Measurements from ENCODE around the gene TRAK2.
"Not testable (repeated sequence)": the region's sequence is repeated elsewhere in the genome, so short reads cannot be mapped to it uniquely, and the experiment has no call there.

Gene TRAK2

GRCh38 chr2:201451292-201452057 is at the start of gene TRAK2, which contains the start of gene STRADB:
TSS of gene TRAK2 (minus strand) at chr2:201451458. CDS start at chr2:201420507, 30,951 bp downstream.
TSS of gene STRADB (plus strand) at chr2:201451740. CDS start at chr2:201454841, 3,101 bp downstream.
- peak; percentile 20 for FAIRE-seq

DNA sequence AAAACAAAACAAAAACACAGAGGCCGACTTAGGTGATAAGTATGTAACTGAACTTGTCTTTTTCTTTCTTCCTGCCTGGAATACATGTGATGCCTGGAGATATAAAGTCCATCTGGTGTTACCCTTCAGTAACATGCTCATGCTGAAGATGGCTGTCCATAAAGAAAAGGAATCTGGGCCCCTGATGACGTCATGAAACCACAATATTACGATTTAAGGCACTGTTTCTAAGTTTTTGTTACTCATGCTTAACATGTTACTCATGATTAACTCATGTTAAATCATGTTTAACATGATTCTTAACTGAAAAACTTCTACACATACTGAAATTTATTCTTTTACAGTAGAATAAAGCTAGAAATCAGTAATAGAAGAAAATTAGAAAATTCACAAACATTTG is 49.3 kb upstream of the TRAK2 start:
- FAIRE-seq, result no peak

- FAIRE-seq, result no peak
Observed at GRCh38 chr2:201496785-201497184, 45.5 kb upstream of the TRAK2 start.

DNA sequence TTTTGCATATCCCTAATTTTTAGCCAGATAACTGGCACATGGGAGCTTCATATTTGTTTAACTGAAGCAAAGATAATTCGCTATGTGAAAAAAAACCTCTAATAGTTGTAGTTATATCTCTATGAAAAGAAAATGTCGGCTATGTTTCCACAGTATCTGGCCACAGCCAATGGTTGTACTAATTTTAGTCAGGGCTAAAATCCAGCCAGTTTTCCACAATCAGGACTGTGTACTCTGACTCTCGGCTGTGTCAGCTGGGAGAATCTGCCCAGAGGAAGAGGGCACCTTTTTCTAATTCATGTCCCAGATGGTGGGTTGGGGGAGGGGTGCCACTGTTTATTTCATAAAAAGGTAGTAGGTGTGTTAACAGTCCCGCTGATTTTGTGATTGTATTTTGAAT is 39.0 kb upstream of the TRAK2 start:
- FAIRE-seq, result no peak

GRCh38 chr2:201484805-201485204 is 33.5 kb upstream of the TRAK2 start:
- FAIRE-seq, result no peak

- not testable (repeated sequence) for FAIRE-seq
Observed at GRCh38 chr2:201483758-201484157, 32.5 kb upstream of the TRAK2 start.

- FAIRE-seq, result no peak
Observed at GRCh38 chr2:201483342-201483741, 32.1 kb upstream of the TRAK2 start.

DNA sequence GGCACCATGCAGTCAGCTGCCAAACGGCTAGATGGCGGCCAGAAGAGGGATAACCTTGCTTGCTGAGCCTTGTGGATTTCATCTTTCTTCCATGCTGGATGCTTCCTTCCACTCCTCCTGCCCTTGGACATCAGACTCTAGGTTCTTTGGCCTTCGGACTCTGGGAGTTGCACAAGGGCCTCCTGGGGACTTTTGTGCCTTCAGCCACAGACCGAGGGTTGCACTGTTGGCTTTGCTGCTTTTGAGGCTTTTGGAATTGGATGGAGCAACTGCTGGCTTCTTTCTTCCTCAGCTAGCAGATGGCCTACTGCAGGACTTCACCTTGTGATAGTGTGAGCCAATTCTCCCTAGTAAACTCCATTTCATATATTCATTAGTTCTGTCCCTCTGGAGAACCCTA is 31.3 kb upstream of the TRAK2 start:
- FAIRE-seq, result no peak

GRCh38 chr2:201472411-201472810 is 21.2 kb upstream of the TRAK2 start:
- FAIRE-seq, result no peak

DNA sequence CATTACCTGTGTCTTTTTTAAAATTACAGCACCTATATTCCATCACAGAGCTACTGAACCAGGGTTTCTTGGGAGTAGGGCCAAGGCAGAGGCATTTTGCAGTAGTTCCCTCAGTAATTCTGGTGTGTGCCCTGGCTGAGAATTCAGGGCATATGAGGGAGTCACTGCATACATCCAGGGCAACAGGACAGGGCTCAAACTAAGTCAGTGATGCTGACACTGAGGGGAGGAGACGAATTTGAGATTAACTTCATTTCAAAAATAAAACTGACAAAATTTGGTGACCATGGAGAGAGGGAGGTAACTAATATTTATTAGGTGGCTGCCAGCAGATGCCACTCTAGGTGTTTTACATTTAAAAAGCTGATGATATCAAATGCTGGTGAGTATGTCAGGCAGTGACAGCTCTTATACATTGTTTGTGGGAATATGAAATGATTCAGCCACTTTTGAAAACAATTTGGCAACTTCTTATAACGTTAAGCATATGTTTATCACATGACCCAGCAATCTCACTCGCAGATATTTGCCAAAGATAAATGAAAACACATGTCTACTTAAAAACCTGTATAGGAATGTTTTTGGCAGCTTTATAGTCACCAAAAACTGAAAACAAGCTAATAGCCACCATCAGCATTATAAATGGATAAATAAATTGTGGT is 20.6 kb upstream of the TRAK2 start:
- no peak for FAIRE-seq

DNA sequence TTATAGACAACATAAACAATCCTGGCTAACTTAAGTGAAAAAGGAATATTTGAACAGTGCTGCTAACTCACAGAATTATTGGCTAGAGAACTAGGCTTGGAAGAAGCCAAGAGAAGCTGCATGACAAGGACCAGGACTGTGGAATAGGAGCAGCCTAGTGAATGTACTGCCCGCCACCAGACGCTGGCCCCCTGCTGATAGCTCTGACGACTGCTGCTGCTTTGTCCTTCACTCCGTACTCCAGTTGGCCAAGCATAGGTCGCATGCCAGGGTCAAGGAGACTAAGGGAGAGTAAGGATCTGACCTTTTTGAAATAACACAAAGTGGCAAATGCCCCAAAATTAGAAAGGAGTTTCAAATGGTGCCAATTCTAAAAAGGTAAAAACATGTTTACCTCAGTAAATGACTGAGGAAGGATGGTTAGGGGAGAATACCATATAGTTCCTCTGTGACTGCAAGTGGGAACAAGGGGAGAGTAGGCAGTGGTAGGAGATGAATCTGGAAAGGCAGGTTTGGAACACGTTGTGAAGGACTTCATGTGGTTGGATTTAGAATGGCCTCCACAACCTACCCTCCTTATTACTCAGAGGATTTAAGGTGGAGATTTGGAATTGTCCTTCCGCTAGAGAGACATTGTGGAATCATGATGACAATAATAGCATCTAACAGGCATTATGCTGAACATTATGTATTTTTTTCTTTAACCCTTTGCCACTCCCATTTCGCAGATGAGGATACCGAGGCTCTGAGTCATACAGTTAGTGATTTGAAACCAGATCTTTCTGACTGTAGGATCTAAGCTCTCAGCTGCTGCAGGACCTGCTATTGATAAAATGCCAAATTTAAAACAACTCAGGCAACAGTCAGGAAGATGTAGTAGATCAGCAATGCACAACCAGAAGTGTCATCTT is 19.8 kb upstream of the TRAK2 start:
- FAIRE-seq, result no peak

DNA sequence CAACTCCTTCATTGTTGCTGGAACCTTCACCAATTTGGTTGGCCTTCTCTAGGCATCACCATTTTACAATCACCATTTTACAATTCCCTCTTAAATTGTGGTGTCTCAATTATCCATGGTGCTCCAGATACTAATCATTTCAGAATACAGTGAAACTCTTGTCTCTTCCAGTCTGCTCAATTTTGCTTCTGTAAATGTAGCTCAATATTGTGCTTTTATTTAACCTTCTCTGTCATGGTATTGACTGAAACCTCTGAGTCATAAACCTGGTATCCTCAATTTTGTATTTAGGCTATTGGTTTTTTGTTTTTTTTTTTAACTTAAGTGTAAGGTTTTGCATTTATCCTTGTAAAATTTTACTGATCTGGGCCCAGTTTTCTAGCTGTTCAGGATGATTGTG is 16.4 kb upstream of the TRAK2 start:
- FAIRE-seq, result no peak

- no peak for FAIRE-seq
Observed at GRCh38 chr2:201466050-201466675, 14.9 kb upstream of the TRAK2 start.

- FAIRE-seq, result no peak
Observed at GRCh38 chr2:201465524-201465971, 14.3 kb upstream of the TRAK2 start.

GRCh38 chr2:201464547-201464946 is 13.3 kb upstream of the TRAK2 start:
- no peak for FAIRE-seq

DNA sequence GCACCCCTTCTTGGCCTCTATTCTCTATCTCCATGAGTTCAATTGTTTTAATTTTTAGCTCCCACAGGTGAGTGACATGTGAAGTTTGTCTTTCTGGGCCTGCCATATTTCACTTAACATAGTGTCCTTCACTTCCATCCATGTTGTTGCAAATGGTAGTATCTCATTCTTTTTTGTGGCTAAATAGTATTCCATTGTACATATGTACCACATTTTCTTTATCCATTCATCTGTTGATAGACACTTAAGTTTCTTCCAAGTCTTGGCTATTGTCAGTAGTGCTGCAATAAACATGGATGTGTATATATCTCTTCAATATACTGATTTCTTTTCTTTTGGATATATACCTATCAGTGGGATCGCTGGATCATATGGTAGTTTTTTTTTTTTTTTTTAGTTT is 9.3 kb upstream of the TRAK2 start:
- no peak for FAIRE-seq

DNA sequence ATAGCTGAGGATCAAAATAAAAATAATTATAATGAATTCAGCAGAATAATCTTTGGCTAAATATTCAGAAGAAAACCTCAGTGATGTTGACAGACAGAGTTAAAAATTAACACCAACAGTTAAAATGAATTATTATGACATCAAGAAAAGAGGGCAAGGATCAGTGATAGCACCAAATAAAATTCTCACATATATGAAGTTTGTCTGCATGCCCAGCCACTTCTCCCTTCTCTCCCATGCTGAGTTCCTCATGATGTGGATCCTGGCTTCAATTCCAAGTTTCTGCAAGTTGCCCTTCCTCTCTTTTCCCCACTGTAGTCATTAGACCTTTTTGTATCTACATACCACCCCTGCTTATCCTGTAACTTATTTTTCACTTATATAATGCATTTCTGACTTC is 7.1 kb upstream of the TRAK2 start:
- FAIRE-seq, result no peak

DNA sequence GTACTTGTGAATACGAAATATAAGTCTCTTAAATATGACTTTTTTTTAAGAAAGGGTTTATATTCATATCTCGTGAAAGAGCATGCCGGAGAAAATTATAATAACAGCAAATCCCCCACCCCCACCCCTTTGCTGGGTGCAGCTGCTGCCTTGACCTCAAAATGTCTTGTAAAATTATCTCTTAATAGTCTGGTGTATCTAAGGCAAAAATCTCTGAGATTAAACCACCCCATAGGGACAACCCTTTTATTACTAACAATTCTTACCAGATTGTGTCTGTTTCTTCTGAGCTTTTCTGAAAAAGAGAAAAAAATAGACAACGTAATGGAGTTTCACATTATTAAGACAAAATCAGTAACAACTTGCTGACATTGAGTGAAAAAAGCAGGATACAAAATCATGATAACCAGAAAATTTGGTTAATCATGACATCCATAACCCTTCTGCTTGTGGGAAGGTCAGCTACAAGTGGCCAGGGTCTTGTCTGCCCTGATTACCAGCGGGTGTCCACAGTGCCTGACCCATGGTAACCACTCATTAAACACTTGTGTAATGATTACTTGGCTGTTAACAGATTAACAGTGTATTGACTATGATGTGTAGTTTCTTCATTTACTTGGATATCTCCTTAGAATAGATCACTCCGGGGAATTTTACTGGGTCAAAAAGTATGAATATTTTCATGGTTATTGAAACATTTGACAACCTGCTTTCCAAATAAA is 1.8 kb upstream of the TRAK2 start:
- FAIRE-seq, result no peak

GRCh38 chr2:201452058-201452921 is 1.0 kb upstream of the TRAK2 start:
- FAIRE-seq, result no peak

DNA sequence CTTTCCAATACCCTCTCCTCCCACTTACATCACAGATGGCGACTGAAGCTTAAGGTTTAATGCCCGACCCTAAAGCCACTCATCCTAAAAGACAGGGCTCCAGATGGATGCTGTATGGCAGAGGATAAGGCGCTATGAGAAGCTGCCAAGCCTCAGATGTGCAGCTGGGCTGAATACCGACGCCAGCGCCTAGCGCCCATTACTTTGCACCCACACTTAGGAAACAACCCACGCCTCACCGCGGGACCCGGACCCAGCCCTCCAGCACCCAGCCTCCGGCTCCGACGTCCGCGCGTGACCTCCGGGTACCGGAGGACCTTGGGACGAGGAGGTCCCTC is 335 bp downstream of the TRAK2 start:
- no peak for FAIRE-seq

GRCh38 chr2:201448701-201449100 is 2.6 kb downstream of the TRAK2 start:
- no peak for FAIRE-seq
